Measurements from ENCODE around the gene HM13. TPM values are rescaled to one million over a fixed set of nuclear protein-coding genes. Genes with fewer than 3 reads are reported as not detected.

HM13 gene
- total RNA-seq, 1 experiment from 2014 or later, result 103 TPM

GRCh38 chr20:31587545-31588389 is 73.5 kb downstream of the HM13 start:
- ATAC-seq (peak; percentile 27), DNase-seq (ENCODE audit: low spot score) (no peak)
- Mint-ChIP-seq H3K27me3 (ENCODE audit: low read depth) (peaks cover 14% of the 10 kb centered on the region), H3K4me3 (peak overlapping the region; percentile 76), H3K27ac (peak overlapping the region; percentile 50), H3K9me3 (no peaks in the 10 kb centered on the region), H3K4me1 (peaks cover 56% of the 10 kb centered on the region), H3K36me3 (no peaks in the 10 kb centered on the region)
- ChIA-PET POLR2A (interaction anchor here (0.9 to 3.2 kb wide), 5 partner anchors 13 to 25 kb away, joined by 3 to 22 read pairs (median 5); partner anchors contain the start of gene ID1), CTCF (interaction anchor here (0.6 to 5.2 kb wide), 15 partner anchors 10 to 136 kb away, joined by 3 to 72 read pairs (median 5); no protein-coding TSS in a partner anchor)
- no peak for TF ChIP-seq MLX (CRISPR knock-in tag; IDR thresholded peaks at IDR 0.05)
- TF ChIP-seq NR2C2 (CRISPR knock-in tag; IDR thresholded peaks at IDR 0.05), result no peak
- no peak for TF ChIP-seq ARID4B (CRISPR knock-in tag; IDR thresholded peaks at IDR 0.05; ENCODE audit: borderline replicate concordance)
- TF ChIP-seq ZNF219 (CRISPR knock-in tag; IDR thresholded peaks at IDR 0.05; ENCODE audit: borderline replicate concordance), result no peak
- no peak for TF ChIP-seq CDX4 (CRISPR knock-in tag; IDR thresholded peaks at IDR 0.05; ENCODE audit: borderline replicate concordance)
- no peak for TF ChIP-seq ATF1 (CRISPR knock-in tag; IDR thresholded peaks at IDR 0.05)
- peak; percentile 84; the same call in 1 of the 2 replicates for TF ChIP-seq FOXP1 (CRISPR knock-in tag; IDR thresholded peaks at IDR 0.05; ENCODE audit: borderline replicate concordance)
- no peak for TF ChIP-seq USF2 (CRISPR knock-in tag; IDR thresholded peaks at IDR 0.05)
- no peak for TF ChIP-seq FOXP4 (CRISPR knock-in tag; IDR thresholded peaks at IDR 0.05)
- no peak for TF ChIP-seq SMAD4 (CRISPR knock-in tag; IDR thresholded peaks at IDR 0.05)
- TF ChIP-seq ZNF121 (CRISPR knock-in tag; IDR thresholded peaks at IDR 0.05), result no peak
- no peak for TF ChIP-seq NR1H2 (CRISPR knock-in tag; IDR thresholded peaks at IDR 0.05)
- TF ChIP-seq CREB1 (CRISPR knock-in tag; IDR thresholded peaks at IDR 0.05), result no peak
- TF ChIP-seq OVOL2 (CRISPR knock-in tag; IDR thresholded peaks at IDR 0.05; ENCODE audit: borderline replicate concordance), result no peak
- TF ChIP-seq EMX1 (CRISPR knock-in tag; IDR thresholded peaks at IDR 0.05), result no peak
- TF ChIP-seq ETV6 (CRISPR knock-in tag; IDR thresholded peaks at IDR 0.05), result no peak
- no peak for TF ChIP-seq IRF2 (CRISPR knock-in tag; IDR thresholded peaks at IDR 0.05; ENCODE audit: borderline replicate concordance, low read depth)
- TF ChIP-seq MYBL2 (CRISPR knock-in tag; IDR thresholded peaks at IDR 0.05), result 0 out of 2 replicates have a peak, but pooled peaks have one; percentile 64
- TF ChIP-seq ZNF232 (CRISPR knock-in tag; IDR thresholded peaks at IDR 0.05), result no peak
- 0 out of 2 replicates have a peak, but pooled peaks have one; percentile 36 for TF ChIP-seq E2F5 (CRISPR knock-in tag; IDR thresholded peaks at IDR 0.05)
- TF ChIP-seq ZNF423 (CRISPR knock-in tag; IDR thresholded peaks at IDR 0.05), result peak; percentile 54; the same call in 1 of the 2 replicates
- peak; percentile 62; the same call in 1 of the 2 replicates for TF ChIP-seq E2F4 (CRISPR knock-in tag; IDR thresholded peaks at IDR 0.05; ENCODE audit: borderline replicate concordance, low read depth)

Measured in WTC11 (cell line).